HPDE6-E6E7 (cell line): ENCODE results near the gene RASIP1.
"Not testable (repeated sequence)": the region's sequence is repeated elsewhere in the genome, so short reads cannot be mapped to it uniquely, and the experiment has no call there.

Source experiments
- DNase-seq: peaks from one replicate; pipeline ENCODE4 v3.0.0; 2011; ENCODE audit warnings: missing footprints; ENCODE audit errors: extremely low spot score

The RASIP1 gene

GRCh38 chr19:48713041-48713863 lies 27.2 kb downstream of the RASIP1 start:
- DNase-seq, result no peak

- no peak for DNase-seq
These were observed 29.2 kb downstream of the RASIP1 start for GRCh38 chr19:48711106-48711662.

- no peak for DNase-seq
These were observed 31.9 kb downstream of the RASIP1 start for GRCh38 chr19:48708471-48708870.

- no peak for DNase-seq
These were observed 35.0 kb downstream of the RASIP1 start for GRCh38 chr19:48705431-48705830.

GRCh38 chr19:48703316-48703715 lies 37.1 kb downstream of the RASIP1 start:
- DNase-seq, result no peak

- DNase-seq, result no peak
These were observed 37.7 kb downstream of the RASIP1 start for GRCh38 chr19:48702701-48703100.

- DNase-seq, result no peak
These were observed 42.4 kb downstream of the RASIP1 start for GRCh38 chr19:48698046-48698445.

- no peak for DNase-seq
These were observed 43.9 kb downstream of the RASIP1 start for GRCh38 chr19:48696353-48697010.

- peak; percentile 69 for DNase-seq
These were observed 44.6 kb downstream of the RASIP1 start, which contains the start of gene FUT2 for GRCh38 chr19:48695743-48696352. FUT2 (plus strand) TSS chr19:48695971; CDS start chr19:48702957, 6,986 bp downstream.

- DNase-seq, result not testable (repeated sequence)
These were observed 46.8 kb downstream of the RASIP1 start for GRCh38 chr19:48693629-48694028.

GRCh38 chr19:48689449-48689848 lies 51.0 kb downstream of the RASIP1 start:
- DNase-seq, result no peak

- no peak for DNase-seq
These were observed 52.6 kb downstream of the RASIP1 start for GRCh38 chr19:48687776-48688175.

GRCh38 chr19:48686637-48687036 lies 53.8 kb downstream of the RASIP1 start:
- DNase-seq, result not testable (repeated sequence)

GRCh38 chr19:48686088-48686487 lies 54.3 kb downstream of the RASIP1 start:
- DNase-seq, result no peak

- DNase-seq, result peak; percentile 53
These were observed 54.8 kb downstream of the RASIP1 start for GRCh38 chr19:48685583-48685982.

- DNase-seq, result no peak
These were observed 57.1 kb downstream of the RASIP1 start for GRCh38 chr19:48683349-48683748.

GRCh38 chr19:48681127-48681470 lies 59.3 kb downstream of the RASIP1 start:
- DNase-seq, result no peak

GRCh38 chr19:48680436-48681126 lies 59.8 kb downstream of the RASIP1 start:
- DNase-seq, result no peak

- not testable (repeated sequence) for DNase-seq
These were observed 60.4 kb downstream of the RASIP1 start for GRCh38 chr19:48680006-48680405.

- no peak for DNase-seq
These were observed 62.2 kb downstream of the RASIP1 start for GRCh38 chr19:48678201-48678600.

- no peak for DNase-seq
These were observed 63.5 kb downstream of the RASIP1 start for GRCh38 chr19:48676887-48677286.

- no peak for DNase-seq
These were observed 63.9 kb downstream of the RASIP1 start for GRCh38 chr19:48676487-48676886.
